ENCODE measurements around the gene S100A3. TPM values are rescaled to one million over a fixed set of nuclear protein-coding genes. Genes with fewer than 3 reads are reported as not detected.

Gene S100A3
- total RNA-seq, 1 experiment from 2014 or later = 12.0 TPM

DNA sequence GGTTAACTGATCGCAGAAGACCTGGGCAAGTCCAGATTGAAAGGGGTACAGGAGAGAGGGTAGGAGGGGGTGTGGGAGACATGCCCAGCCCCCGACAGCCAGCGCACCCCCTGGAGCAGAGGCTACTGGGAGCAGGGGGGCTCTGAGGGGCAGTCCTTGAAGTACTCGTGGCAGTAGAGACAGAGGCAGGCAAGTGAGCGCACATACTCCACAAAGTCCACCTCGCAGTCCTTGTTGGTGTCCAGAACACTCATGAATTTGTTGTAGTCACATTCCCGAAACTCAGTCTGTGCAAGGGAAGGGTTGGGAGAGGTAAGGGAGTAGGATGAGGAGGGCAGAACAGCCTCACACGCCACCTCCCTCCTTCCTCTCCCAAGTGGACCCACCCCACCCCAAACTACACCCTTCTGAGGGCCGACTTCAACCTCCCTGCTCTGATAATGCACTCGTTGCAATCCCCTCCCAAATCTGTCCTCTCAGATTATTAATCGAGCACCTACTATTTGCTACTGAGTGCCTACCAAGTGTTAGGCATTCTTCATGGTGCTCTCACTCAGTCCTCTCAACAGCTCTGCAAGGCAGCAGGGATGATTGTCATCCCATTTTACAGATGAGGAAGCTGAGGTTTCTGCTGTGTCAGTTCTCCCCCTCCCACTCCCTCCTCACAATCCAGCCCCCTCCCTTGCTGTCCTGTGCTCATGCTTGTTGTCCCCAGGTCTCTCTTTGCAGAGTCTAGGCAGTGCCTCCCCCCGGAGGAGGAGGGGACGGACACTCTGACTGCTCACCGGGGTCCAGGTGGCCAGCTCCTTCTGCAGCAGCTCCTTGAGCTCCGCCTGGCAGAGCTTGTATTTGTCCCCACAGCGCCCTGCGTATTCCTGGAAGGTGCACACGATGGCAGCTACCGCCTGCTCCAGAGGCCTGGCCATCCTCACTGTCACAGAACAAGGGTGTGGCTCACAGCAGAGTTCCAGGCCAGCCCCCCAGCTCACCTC is 1.2 kb downstream of the S100A3 start:
- H3K36me3 ChIP-seq (ENCODE audit: control insufficient read depth, insufficient read depth, low read length) = no peaks in the 10 kb centered on the region
- BruUV-seq (replicated peaks) = no TSS peak
- ATAC-seq = no peak
- intact Hi-C loops (cut with micrococcal nuclease; ENCODE audit: unreplicated experiment) = no loop called here
- CTCF ChIA-PET = interaction anchor here (1.4 kb wide), 1 partner anchor 14 kb away, joined by 4 read pairs; no protein-coding TSS in a partner anchor
- no peaks in the 10 kb centered on the region for H3K9me3 ChIP-seq (ENCODE audit: control insufficient read depth, insufficient read depth, low read depth, low read length)
- no peak for DNase-seq (ENCODE audit: low read depth, low spot score)
- no peak overlapping the region for H3K4me3 ChIP-seq (ENCODE audit: low read depth in 2 of 2, low read length in 2 of 2)
- no peak for TF ChIP-seq POLR2AphosphoS5 (IDR thresholded peaks at IDR 0.05; ENCODE audit: low read depth, low read length)
- TF ChIP-seq, protein P1, sequence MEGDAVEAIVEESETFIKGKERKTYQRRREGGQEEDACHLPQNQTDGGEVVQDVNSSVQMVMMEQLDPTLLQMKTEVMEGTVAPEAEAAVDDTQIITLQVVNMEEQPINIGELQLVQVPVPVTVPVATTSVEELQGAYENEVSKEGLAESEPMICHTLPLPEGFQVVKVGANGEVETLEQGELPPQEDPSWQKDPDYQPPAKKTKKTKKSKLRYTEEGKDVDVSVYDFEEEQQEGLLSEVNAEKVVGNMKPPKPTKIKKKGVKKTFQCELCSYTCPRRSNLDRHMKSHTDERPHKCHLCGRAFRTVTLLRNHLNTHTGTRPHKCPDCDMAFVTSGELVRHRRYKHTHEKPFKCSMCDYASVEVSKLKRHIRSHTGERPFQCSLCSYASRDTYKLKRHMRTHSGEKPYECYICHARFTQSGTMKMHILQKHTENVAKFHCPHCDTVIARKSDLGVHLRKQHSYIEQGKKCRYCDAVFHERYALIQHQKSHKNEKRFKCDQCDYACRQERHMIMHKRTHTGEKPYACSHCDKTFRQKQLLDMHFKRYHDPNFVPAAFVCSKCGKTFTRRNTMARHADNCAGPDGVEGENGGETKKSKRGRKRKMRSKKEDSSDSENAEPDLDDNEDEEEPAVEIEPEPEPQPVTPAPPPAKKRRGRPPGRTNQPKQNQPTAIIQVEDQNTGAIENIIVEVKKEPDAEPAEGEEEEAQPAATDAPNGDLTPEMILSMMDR (IDR thresholded peaks at IDR 0.05) = no peak
- TF ChIP-seq, protein P2, sequence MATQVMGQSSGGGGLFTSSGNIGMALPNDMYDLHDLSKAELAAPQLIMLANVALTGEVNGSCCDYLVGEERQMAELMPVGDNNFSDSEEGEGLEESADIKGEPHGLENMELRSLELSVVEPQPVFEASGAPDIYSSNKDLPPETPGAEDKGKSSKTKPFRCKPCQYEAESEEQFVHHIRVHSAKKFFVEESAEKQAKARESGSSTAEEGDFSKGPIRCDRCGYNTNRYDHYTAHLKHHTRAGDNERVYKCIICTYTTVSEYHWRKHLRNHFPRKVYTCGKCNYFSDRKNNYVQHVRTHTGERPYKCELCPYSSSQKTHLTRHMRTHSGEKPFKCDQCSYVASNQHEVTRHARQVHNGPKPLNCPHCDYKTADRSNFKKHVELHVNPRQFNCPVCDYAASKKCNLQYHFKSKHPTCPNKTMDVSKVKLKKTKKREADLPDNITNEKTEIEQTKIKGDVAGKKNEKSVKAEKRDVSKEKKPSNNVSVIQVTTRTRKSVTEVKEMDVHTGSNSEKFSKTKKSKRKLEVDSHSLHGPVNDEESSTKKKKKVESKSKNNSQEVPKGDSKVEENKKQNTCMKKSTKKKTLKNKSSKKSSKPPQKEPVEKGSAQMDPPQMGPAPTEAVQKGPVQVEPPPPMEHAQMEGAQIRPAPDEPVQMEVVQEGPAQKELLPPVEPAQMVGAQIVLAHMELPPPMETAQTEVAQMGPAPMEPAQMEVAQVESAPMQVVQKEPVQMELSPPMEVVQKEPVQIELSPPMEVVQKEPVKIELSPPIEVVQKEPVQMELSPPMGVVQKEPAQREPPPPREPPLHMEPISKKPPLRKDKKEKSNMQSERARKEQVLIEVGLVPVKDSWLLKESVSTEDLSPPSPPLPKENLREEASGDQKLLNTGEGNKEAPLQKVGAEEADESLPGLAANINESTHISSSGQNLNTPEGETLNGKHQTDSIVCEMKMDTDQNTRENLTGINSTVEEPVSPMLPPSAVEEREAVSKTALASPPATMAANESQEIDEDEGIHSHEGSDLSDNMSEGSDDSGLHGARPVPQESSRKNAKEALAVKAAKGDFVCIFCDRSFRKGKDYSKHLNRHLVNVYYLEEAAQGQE (IDR thresholded peaks at IDR 0.05; ENCODE audit: insufficient read depth in 1 of 2, low read depth in 2 of 2, low read length in 1 of 2) = no peak
- no peak for TF ChIP-seq TCF7L2 (IDR thresholded peaks at IDR 0.05; ENCODE audit: low read depth, low read length)
- no peak for TF ChIP-seq SIN3A (IDR thresholded peaks at IDR 0.05; ENCODE audit: borderline replicate concordance, insufficient read depth, low read depth, low read length)
- in situ Hi-C loops (cut with HindIII; ENCODE audit: low pct_unique_long_range_greater_than_20kb, low sequenced_read_pairs) = no loop called here
- no peaks in the 10 kb centered on the region for H3K27me3 ChIP-seq (ENCODE audit: control insufficient read depth, insufficient read depth, low read length)
- H3K27ac ChIP-seq (ENCODE audit: low read length) = peak overlapping the region; percentile 98
- peaks cover 78% of the 10 kb centered on the region for H3K4me1 ChIP-seq (ENCODE audit: control insufficient read depth, insufficient read depth, low read length)
- POLR2A ChIA-PET = no interaction called here

DNA sequence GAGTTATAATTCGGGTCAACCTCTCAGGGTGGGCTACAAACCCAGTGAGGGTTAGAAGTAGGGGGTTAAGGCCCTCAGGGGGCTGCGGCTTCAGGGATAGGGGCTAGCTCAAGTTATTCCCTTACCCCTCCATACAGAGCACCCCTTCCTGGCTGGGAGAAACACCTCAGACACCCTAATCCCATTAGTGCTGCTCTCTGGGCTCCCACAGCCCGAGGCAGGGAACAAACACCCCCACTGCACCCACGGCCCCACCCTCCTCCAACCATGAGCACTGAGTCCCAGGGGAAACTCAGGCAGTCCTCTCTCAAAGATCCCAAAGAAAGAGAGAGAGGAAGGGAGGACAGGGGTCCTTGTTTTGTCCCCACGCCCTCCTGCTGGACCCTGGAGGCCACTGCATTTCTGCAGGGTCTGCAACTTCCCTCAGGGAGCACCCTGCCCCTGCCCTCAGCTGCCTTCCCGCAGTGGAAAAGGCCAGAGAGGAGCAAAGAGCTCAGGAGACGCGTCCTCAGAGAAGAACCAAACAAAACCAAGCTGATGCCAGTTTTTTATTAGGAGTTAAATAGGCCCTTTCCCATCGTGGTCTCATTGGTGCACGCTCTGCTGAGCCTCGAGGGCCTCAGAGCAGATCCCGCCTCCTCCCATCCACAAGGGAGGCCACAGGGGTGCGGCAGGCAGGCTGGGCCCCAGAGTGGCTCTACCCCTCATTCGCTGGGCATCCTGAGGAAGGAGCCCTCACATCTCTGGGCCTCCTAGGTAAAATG is 2.1 kb downstream of the S100A3 start:
- Histone ChIP-seq H3K4me1 (ENCODE audit: control insufficient read depth, insufficient read depth, low read length) (peaks cover 87% of the 10 kb centered on the region), H3K9me3 (ENCODE audit: control insufficient read depth, insufficient read depth, low read depth, low read length) (no peaks in the 10 kb centered on the region), H3K27me3 (ENCODE audit: control insufficient read depth, insufficient read depth, low read length) (no peaks in the 10 kb centered on the region), H3K36me3 (ENCODE audit: control insufficient read depth, insufficient read depth, low read length) (no peaks in the 10 kb centered on the region), H3K27ac (ENCODE audit: low read length) (peak overlapping the region; percentile 98), H3K4me3 (ENCODE audit: low read depth in 2 of 2, low read length in 2 of 2) (peak overlapping the region in 1 of 2 experiments; percentile 55; a peak in 1 of 4 replicates)
- no TSS peak for BruUV-seq (replicated peaks)
- no peak for ATAC-seq
- intact Hi-C loops (cut with micrococcal nuclease; ENCODE audit: unreplicated experiment) = no loop called here
- POLR2A ChIA-PET = no interaction called here
- DNase-seq (ENCODE audit: low read depth, low spot score) = no peak
- TF ChIP-seq, protein P2 (IDR thresholded peaks at IDR 0.05; ENCODE audit: insufficient read depth in 1 of 2, low read depth in 2 of 2, low read length in 1 of 2) = no peak
- TF ChIP-seq SIN3A (IDR thresholded peaks at IDR 0.05; ENCODE audit: borderline replicate concordance, insufficient read depth, low read depth, low read length) (no peak), POLR2AphosphoS5 (IDR thresholded peaks at IDR 0.05; ENCODE audit: low read depth, low read length) (no peak), TCF7L2 (IDR thresholded peaks at IDR 0.05; ENCODE audit: low read depth, low read length) (no peak)
- TF ChIP-seq, protein P1 (IDR thresholded peaks at IDR 0.05) = no peak
- in situ Hi-C loops (cut with HindIII; ENCODE audit: low pct_unique_long_range_greater_than_20kb, low sequenced_read_pairs) = no loop called here
- CTCF ChIA-PET = interaction anchor here (1.1 kb wide), 1 partner anchor 21 kb away, joined by 3 read pairs; no protein-coding TSS in a partner anchor
